GM12878 (cell line): ENCODE measurements around the gene NISCH. TPM values are rescaled to one million over a fixed set of nuclear protein-coding genes. Genes with fewer than 3 reads are reported as not detected.
"Not testable (repeated sequence)": the region's sequence is repeated elsewhere in the genome, so short reads cannot be mapped to it uniquely, and the experiment has no call there.

Experiments used
- ATAC-seq: fragments of 200-7000 bp; cut with Tn5 transposase; 3 replicates; pipeline ENCODE4 v1.9.1; 2020; ENCODE audit warnings: mild to moderate bottlenecking, moderate library complexity
- BruUV-seq: library from RNA; stranded (reverse); fragments of 400-500 nt; replicated peaks from 2 replicates; lab custom pipeline; 2021; lab: Mats Ljungman, UMichigan
- CTCF ChIA-PET: fragments of 300-600 bp; sonication (Branson Sonifier 250); formaldehyde crosslinking; extraction: SDS; loops from one replicate; lab custom pipeline; 2021; ENCODE audit warnings: inconsistent platforms; lab: Yijun Ruan, JAX
- POLR2A ChIA-PET: fragments of 350-600 bp; formaldehyde crosslinking; extraction: SDS; loops from one replicate; lab custom pipeline; 2021; ENCODE audit warnings: inconsistent platforms; lab: Charles Lee
- RAD21 ChIA-PET: fragments of 300-600 bp; sonication (Branson Sonifier 250); formaldehyde crosslinking; loops from one replicate; lab custom pipeline; 2023; ENCODE audit warnings: antibody characterized with exemption; ENCODE audit not compliant: unreplicated experiment; lab: Charles Lee
- SMC1A ChIA-PET: fragments of 300-600 bp; sonication (Branson Sonifier 250); formaldehyde crosslinking; loops from one replicate; lab custom pipeline; 2023; ENCODE audit not compliant: unreplicated experiment, uncharacterized antibody; lab: Charles Lee
- DNase-seq: peaks from one replicate; pipeline ENCODE4 v3.0.0-alpha.2; 2011; ENCODE audit warnings: low read depth, low spot score
- FAIRE-seq: peaks from 3 replicates; lab custom pipeline; 2011; peaks lifted over from hg19 to GRCh38; lab: Jason Lieb, UNC
- H2AFZ ChIP-seq: 2 replicates; pipeline ENCODE4 v1.6.0; 2011; ENCODE audit warnings: low read depth, low read length, control low read depth; ENCODE audit not compliant: control insufficient read depth
- H3K27ac ChIP-seq: 2 replicates; pipeline ENCODE4 v1.5.1; 2011; ENCODE audit warnings: control low read depth; ENCODE audit not compliant: control insufficient read depth, insufficient read depth
- H3K27me3 ChIP-seq, 2 experiments: replicated peaks in 1 of 2; 2 replicates each; pipeline versions ENCODE4 v1.6.0 to v1.6.1; 2011; ENCODE audit warnings: low read length in 1 of 2; ENCODE audit not compliant: control insufficient read depth in 2 of 2, insufficient read depth in 2 of 2
- H3K36me3 ChIP-seq, 2 experiments: 2 replicates each; pipeline ENCODE4 v1.5.1; 2011; ENCODE audit warnings: low read length in 1 of 2; ENCODE audit not compliant: control insufficient read depth in 2 of 2, insufficient read depth in 2 of 2
- H3K4me1 ChIP-seq: 2 replicates; pipeline ENCODE4 v1.6.1; 2011; ENCODE audit warnings: mild to moderate bottlenecking, low read length, moderate library complexity, mixed read lengths; ENCODE audit not compliant: control insufficient read depth, insufficient read depth
- H3K4me2 ChIP-seq: 2 replicates; pipeline ENCODE4 v1.6.0; 2011; ENCODE audit warnings: control low read depth; ENCODE audit not compliant: control insufficient read depth, insufficient read depth
- H3K4me3 ChIP-seq: fragments of 200-600 bp; sonication (generic); 2 replicates; pipeline ENCODE4 v1.5.1; 2016
- H3K79me2 ChIP-seq: 2 replicates; pipeline ENCODE4 v1.6.0; 2011; ENCODE audit warnings: low read length; ENCODE audit not compliant: control insufficient read depth, insufficient read depth
- H3K9ac ChIP-seq: 2 replicates; pipeline ENCODE4 v1.8.0; 2011; ENCODE audit warnings: low read length, control low read depth, mixed read lengths; ENCODE audit not compliant: control insufficient read depth, insufficient read depth
- H3K9me3 ChIP-seq: replicated peaks from 3 replicates; pipeline ENCODE4 v1.5.1; 2011; ENCODE audit warnings: mild to moderate bottlenecking, low read length; ENCODE audit not compliant: control insufficient read depth, insufficient read depth
- H4K20me1 ChIP-seq: 2 replicates; pipeline ENCODE4 v1.6.0; 2011; ENCODE audit not compliant: control insufficient read depth, insufficient read depth
- ATF2 ChIP-seq: IDR thresholded peaks from 2 replicates; pipeline ENCODE4 v1.6.1; 2012; ENCODE audit warnings: low read length, inconsistent platforms
- WGBS: methylation state at CpG from one replicate; pipeline ENCODE4 v1.1.6; 2016; ENCODE audit warnings: low lambda C conversion rate; ENCODE audit not compliant: insufficient replicate concordance, insufficient coverage; ENCODE audit errors: missing lambda C conversion rate; 5-methylcytosine and 5-hydroxymethylcytosine counted together
- in situ Hi-C: fragments of 300-500 bp; cut with MboI; formaldehyde crosslinking; loops from 9 replicates; pipeline ENCODE4 v1.14.3; 2018; ENCODE audit warnings: mixed read lengths
- intact Hi-C: fragments of 100-400 bp; cut with micrococcal nuclease; formaldehyde crosslinking; loops from one replicate; pipeline ENCODE4 v1.14.2; 2022; ENCODE audit not compliant: unreplicated experiment
- polyA plus RNA-seq, 11 experiments: library from polyadenylated mRNA; depleted of rRNA in 4 of 11; unstranded in 6 of 11; stranded (reverse) in 5 of 11; fragments of >200 nt; fragmentation: Nextera tagmentation in 4 of 11; fragmentation: Illumina TruSeq in 1 of 11; extraction: Ambion mirVana in 4 of 11; extraction: Trizol in 1 of 11; gene quantifications; 1 replicate in 1 of 11; 2 replicates in 10 of 11; pipeline versions ENCODE4 v1.2.1 to v1.2.3, GENCODE V29; 2011 to 2016; ENCODE audit warnings: inconsistent platforms in 2 of 11, missing spikeins in 2 of 11, low read depth in 1 of 11
- total RNA-seq, 4 experiments: library from RNA; depleted of rRNA in 3 of 4; stranded (reverse); fragments of >200 nt in 3 of 4; fragmentation: Illumina TruSeq in 1 of 4; extraction: Trizol in 1 of 4; gene quantifications; 2 replicates each; pipeline versions ENCODE4 v1.2.1 to v1.2.3, GENCODE V29; 2013 to 2021

The NISCH gene
- total and polyA plus RNA-seq, 10 of the 15 experiments (the other 5 are each of a cell fraction or from before 2014, with no cell fraction given), result 0.76 to 52.5 (median 24.6) TPM

GRCh38 chr3:52525680-52526561 is 70.5 kb downstream of the NISCH start (continued):
- no peak for TF ChIP-seq ATF2

- peaks cover 0 to 15% of the 10 kb centered on the region in 2 experiments; a peak in 2 of 4 replicates for H3K36me3 ChIP-seq
- H3K4me1 ChIP-seq, H3K27me3 ChIP-seq, H3K79me2 ChIP-seq, intact Hi-C loops, DNase-seq, H3K9ac ChIP-seq, ATAC-seq, FAIRE-seq, H3K4me2 ChIP-seq, RAD21 ChIA-PET, BruUV-seq, H3K9me3 ChIP-seq, H3K27ac ChIP-seq, H4K20me1 ChIP-seq, H2AFZ ChIP-seq, SMC1A ChIA-PET, H3K4me3 ChIP-seq, in situ Hi-C loops, CTCF ChIA-PET: not testable (repeated sequence)
- POLR2A ChIA-PET, result interaction anchor here (1.3 kb wide), 1 partner anchor 9 kb away, joined by 3 read pairs; the partner anchor contains the start of gene UQCC5
- WGBS, result 89% methylated on average over 5 of the region's 5 CpGs
Measured at GRCh38 chr3:52526671-52527038, 71.3 kb downstream of the NISCH start.
